ENCODE data around the gene CYP8B1.

The CYP8B1 gene

DNA sequence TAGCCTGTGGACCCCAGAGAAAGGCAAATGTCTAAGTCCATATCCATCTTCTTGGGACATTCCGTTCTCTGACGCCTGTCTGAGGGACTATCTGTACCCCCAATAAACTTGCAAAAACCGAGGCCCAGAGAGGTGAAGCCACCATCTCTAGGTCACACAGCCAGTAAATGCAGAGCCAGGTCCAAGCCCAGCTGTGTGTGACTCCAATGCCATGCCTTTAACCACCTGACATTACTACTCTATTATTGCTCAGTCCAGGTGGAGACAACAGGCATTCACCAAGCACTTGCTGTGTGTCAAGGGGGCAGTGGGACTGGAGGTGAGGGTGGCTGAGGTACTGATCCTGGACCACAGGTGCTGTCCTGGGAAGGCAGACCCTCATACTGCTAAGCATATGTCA, 25.4 kb downstream of the CYP8B1 start:
- DNase-seq = no peak

- no peak for DNase-seq
These were observed 26.7 kb downstream of the CYP8B1 start for GRCh38 chr3:42849017-42849416.

DNA sequence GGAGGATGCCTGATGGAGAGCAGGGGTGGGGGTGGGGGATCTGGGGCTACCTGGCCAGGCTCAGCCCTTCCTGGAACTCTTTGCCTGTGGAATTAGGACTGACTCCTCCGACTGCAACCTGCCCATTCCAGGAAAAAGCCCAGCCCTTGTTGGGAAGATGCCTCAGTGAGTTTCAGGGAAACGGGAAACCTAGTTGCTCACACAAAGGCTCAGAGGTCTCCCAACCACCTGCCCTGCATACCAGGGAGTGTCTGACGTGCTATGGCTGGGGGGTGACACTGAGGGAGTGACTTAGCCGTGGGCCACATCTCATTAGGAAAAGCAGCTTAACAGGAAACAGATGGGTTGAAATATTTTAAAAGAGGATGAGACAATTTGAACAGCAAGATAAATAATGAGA, 27.9 kb downstream of the CYP8B1 start:
- DNase-seq = no peak

- peak; percentile 12 for DNase-seq
These were observed 28.8 kb downstream of the CYP8B1 start for GRCh38 chr3:42846685-42847522.

DNA sequence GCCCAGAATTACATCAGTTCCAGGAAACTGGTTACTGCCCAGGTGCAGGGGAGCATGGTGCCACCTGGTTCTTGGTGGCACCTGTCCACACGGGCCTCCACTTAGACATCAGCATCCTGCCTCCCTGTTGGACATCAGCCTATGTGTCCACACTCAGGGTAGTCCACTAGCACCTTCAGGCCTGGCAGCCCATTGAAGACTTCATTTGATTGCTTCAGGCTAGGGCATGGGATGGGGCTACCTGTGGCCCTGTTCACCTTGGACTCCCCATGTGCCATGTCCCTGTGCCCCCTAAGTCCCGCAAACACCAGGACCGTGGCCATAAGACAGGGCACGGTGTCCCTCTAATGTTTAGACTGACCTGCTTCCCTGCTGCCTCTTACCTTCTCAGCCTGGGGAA, 30.9 kb downstream of the CYP8B1 start:
- no peak for DNase-seq

DNA sequence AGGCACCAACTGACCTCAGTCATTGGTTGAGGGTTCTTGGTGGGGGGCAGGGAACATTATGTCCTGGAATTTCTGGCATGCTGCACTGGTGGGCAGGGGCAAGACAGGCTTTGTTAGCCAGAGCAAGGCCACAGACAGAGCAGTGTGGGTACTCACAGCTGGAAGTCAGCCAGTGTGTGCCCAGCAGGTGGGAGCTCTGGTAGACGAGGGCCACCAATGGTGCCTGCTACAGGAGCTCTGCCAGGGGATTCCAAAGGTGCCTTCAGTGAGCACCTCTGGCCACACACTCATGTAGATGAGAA, 31.3 kb downstream of the CYP8B1 start:
- DNase-seq = no peak

DNA sequence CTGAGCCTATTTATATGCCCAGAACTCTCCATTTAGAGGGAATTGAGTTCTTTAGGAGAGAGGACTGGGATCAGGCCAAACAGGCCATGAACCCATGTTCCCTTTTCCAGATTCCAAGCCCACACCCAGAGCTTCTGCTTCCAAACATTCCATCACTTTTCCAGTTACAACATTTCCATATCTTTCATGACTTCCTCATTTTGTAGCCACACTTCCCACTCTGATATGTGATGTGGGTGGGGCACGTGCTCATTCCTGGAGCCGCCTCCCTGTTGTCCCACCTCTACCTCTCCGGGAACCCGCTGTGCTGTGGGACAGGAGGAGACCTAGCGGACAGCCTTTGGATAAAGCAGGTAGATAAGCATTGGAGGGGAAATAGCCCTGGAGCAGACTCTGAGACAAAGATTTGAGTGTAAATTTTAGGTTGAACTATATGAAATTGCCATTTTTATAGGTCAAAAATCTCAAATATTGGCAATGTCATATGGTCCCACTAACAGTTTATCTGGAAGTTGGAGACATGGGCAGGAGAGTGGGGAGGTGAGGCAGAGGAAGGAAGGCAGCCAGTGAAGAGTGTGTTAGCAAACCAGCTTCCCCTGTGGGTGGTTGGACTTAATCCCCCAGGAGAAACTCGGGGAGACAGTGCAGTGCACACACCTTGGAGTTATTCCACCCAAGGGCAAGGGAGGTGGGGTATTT, 31.8 kb downstream of the CYP8B1 start:
- DNase-seq = no peak

GRCh38 chr3:42841332-42841731, 34.3 kb downstream of the CYP8B1 start:
- no peak for DNase-seq

DNA sequence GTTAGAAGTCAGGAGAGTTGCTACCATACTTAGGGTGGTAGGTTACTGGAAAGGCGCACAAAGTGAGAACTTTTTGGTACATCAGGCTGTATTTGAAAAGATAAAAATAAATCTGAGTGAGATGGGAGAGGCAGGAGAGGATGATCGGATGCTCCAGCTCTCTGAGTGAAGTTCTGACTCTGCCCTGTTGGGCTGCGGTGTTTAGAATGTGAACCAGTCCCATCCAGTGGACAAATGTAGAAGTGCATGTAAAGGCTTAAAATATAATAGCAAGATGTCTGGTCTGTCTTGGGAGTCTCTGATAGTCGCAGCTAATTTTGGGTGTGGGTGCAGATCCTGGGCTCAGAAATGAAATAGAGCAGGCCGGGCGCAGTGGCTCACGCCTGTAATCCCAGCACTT, 36.1 kb downstream of the CYP8B1 start:
- DNase-seq = peak; percentile 28

- DNase-seq = no peak
These were observed 37.1 kb downstream of the CYP8B1 start for GRCh38 chr3:42838571-42838970.

GRCh38 chr3:42836150-42837123, 39.2 kb downstream of the CYP8B1 start:
- no peak for DNase-seq

- peak; percentile 87 for DNase-seq
These were observed 44.4 kb downstream of the CYP8B1 start for GRCh38 chr3:42831321-42831713.

GRCh38 chr3:42830437-42831320, 45.0 kb downstream of the CYP8B1 start:
- DNase-seq = no peak

GRCh38 chr3:42829628-42830436, 45.8 kb downstream of the CYP8B1 start:
- DNase-seq = no peak

- DNase-seq = no peak
These were observed 46.5 kb downstream of the CYP8B1 start for GRCh38 chr3:42829083-42829627.

GRCh38 chr3:42827654-42828053, 48.0 kb downstream of the CYP8B1 start:
- DNase-seq = no peak

- DNase-seq = no peak
These were observed 48.7 kb downstream of the CYP8B1 start for GRCh38 chr3:42827023-42827422.

DNA sequence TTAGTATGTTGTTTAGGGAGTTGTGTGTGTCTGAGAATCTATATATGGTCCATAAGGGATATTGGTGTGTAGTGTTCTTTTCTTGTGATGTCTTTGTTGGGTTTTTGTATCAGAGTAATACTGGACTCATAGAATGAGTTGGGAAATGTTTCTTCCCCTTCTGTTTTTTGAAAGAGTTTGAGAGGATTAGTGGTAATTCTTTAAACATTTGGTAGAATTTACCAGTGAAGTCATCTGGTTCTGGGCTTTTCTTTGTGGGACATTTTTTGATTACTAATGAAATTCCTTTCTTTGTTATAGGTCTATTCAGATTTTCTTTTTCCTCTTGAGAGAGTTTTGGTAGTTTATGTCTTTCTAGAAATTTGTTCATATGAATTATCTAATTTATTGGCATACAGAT, 49.5 kb downstream of the CYP8B1 start:
- DNase-seq = no peak

GRCh38 chr3:42823351-42823750, 52.3 kb downstream of the CYP8B1 start:
- no peak for DNase-seq

DNA sequence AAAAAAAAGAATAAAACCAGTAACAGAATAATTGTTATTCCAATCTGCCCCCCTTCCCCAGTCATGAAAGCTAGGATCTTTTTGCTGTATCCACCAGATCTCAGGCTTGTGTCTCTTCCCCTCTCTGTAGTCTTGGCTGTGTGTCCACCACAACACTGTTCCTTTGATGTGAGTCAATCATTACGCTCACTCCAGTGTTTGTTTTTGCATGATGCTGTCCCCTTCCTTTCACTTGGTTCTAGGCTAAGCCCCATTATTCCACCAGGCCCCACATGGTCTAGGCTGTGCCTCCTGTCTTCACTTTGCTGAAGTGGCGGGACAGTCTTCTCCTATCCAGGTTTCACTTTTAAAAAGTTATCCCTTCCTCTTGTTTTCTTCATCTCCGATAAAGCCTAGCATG, 52.9 kb downstream of the CYP8B1 start:
- DNase-seq = no peak

Measured in stimulated activated CD4-positive, alpha-beta T cell treated with anti-CD3 and anti-CD28 coated beads, Interleukin-15, amount 100 ng/mL, for 24 hours (primary cell).